AG20443 (cell line): ENCODE measurements around the gene TRIM13.
"Not testable (repeated sequence)": the region's sequence is repeated elsewhere in the genome, so short reads cannot be mapped to it uniquely, and the experiment has no call there.

Source experiments
- DNase-seq: peaks from one replicate; pipeline ENCODE4 v3.0.0; 2012; ENCODE audit warnings: low spot score, mixed read lengths

TRIM13 gene, protein sequence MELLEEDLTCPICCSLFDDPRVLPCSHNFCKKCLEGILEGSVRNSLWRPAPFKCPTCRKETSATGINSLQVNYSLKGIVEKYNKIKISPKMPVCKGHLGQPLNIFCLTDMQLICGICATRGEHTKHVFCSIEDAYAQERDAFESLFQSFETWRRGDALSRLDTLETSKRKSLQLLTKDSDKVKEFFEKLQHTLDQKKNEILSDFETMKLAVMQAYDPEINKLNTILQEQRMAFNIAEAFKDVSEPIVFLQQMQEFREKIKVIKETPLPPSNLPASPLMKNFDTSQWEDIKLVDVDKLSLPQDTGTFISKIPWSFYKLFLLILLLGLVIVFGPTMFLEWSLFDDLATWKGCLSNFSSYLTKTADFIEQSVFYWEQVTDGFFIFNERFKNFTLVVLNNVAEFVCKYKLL

DNA sequence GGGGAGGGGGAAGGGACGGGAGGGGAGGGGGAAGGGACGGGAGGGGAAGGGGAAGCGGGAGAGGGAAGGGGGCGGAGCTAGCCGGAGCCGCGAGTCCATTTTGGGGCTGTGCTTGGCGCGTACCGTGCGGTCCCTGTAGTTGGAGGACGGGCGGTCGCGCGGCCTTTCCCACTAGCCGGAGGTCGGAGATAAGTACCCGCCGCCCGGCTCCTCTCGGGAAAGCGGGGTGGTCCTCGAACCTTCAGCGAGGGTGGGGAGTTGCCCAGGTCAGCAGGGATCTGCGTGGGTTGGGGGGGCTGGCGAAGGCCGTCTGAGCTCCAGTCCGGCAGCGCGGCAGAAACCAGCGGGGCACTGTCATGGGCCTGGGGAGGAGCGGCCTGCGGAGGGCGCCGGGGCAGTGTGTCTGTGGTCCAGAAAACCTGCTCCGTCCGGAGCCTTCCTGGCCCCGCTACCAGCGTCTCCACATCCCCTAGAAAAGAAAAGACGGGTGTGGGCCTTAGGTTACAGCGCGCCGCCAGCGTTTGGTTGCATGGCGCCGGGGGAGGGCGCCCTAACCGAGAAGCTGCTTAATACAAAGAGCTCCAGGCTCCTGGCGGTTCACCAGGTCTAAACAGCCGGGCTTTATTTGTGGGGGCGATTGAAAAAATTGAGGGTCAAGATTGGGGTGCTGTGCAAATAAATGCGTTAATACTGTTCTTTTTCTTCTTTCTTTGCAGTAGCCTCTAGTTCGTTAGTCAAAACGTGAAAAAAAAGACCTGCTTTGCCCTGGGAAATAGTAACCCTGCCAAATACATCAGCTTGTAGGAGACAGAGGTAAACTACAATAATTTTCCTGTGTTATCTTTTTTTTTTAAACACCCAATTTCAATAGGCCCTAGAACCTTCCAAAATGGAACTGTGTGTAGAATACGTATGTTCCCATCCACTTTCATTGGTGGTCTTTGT lies at the start of gene TRIM13:
TRIM13 (plus strand) TSS at position 92 of the 945 bp plus-strand sequence. CDS start 14,899 bp downstream, outside the sequence.
- DNase-seq, result peak; percentile 86

DNA sequence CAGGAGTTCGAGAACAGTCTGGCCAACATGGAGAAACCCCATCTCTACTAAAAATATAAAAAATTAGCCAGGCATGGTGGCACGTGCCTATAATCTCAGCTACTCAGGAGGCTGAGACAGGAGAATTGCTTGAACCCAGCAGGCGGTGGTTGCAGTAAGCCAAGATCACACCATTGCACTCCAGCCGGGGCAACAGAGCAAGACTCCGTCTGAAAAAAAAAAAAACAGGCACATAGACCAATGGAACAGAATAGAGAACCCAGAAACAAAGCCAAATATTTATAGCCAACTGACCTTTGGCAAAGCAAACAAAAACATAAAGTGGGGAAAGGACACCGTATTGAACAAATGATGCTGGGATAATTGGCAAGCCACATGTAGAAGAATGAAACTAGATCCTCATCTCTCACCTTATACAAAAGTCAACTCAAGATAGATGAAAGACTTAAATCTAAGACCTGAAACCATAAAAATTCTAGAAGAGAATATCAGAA lies 48.0 kb upstream of the TRIM13 start:
- DNase-seq, result not testable (repeated sequence)

DNA sequence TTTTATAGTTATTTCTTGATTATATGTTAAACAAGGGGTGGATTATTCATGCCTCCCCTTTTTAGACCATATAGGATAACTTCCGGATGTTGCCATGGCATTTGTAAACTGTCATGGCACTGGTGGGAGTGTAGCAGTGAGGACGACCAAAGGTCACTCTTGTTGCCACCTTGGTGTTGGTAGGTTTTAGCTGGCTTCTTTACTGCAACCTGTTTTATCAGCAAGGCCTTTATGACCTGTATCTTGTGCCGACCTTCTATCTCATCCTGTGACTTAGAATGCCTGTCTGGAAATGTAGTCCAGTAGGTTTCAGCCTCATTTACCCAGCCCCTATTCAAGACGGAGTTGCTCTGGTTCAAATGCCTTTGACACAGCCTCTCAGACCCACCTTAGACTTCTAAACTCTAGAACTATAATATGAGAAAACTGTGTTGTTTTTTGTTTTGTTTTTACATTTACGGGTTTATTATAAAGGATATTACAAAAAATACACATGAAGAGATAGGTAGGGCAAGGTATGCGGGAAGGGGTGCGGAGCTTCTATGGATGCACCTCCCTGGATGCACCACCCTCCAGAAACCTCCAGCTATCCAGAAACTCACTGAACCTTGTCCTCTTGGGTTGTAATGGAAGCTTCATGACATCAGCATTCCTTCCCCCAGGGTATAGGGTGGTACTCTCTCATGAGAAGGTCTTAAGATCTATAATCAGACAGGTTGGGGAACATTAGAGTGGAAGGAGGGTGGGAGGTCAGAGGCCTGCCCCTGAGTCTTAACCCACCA lies 44.9 kb upstream of the TRIM13 start:
- DNase-seq, result no peak

DNA sequence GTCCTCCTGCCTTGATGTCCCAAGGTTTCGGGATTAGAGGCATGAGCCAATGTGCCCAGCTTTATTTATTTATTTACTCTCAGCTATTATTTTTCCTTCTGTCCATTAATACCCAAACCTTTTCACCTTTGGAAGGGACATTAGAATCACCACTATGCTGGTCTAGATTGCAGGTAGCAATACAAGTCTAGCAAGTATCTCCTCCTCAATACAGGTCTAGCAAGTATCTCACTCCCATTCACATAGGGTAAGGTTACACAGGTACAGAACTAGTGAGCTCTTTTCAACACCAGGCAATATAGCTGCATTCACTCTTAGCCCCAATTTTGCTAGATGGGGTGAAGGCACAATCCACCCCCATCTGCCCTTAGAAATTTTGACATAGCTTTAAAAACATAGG lies 43.3 kb upstream of the TRIM13 start:
- no peak for DNase-seq

DNA sequence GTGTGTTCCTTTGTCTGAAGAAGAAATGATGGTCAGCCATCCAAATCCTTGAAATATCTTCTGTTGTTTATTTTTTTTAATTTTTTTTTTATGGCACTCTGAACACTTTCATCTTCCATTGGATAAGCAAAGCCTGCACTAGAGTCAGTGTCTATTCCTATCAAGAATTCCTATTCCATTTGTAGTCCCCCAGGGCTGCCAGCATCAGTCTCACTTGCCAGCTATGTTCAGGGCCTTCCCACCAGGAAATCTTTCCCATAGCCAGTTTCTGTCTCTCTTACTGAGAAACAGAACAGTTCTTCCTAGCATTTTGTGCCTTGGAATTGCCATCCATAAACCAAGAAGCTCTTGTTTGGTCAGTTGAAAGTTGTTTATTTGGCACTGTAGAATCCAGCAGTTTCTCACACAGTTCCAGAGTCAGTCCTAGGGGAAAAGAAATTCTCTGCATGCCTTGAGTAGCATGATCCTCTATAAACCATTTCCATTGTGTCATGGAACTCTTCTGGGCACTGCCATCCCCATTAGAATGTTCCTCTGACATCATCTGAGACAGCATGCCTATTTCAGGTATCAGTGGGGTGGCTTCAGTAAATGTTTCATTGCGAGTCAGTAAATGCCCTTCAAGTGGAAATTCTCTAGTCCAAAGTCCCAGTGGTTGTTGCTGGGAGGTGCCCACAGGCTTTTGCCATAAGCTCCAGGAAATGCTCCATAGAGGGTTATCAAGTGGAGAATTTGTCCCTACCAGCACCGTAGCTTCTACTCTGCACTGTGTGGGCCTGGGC lies 42.0 kb upstream of the TRIM13 start:
- DNase-seq, result no peak

DNA sequence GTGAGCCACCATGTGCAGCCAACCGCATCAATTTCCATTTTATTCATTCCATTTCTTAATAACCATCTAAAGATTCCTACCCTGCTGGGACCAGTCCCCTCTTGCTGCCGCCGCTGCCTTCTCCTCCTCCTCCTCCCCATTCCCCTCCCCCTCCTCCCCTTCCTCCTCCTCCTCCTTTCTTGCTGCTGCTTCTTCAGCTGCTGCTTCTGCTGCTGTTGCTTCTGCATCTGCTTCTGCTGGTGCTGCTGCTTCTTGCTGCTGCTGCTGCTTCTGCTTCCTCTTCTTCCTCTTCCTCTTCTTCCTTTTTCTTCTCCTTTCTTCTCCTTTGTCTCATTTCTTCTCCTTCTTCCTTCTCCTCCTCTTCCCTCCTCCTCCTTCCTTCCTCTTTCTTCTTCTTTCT lies 40.7 kb upstream of the TRIM13 start:
- no peak for DNase-seq

DNA sequence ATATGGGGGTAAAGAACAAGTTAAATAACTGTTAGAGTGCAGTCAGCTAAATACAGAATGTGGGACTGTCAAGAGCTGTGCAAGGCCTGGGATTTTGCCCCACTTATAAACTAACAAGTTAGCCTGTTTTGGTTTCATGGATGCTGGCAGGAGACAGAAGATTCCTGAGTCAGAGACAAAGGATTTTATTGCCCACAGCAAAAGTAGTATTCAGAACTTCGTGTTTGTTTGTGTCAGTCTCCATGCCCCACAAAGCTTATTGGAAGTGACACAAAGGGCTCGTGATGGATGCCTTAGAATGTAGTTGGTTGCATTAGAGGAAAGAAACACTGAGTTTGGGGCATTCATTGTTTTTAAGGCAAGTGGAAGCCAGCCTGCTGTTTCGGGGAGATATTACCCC lies 38.5 kb upstream of the TRIM13 start:
- no peak for DNase-seq

DNA sequence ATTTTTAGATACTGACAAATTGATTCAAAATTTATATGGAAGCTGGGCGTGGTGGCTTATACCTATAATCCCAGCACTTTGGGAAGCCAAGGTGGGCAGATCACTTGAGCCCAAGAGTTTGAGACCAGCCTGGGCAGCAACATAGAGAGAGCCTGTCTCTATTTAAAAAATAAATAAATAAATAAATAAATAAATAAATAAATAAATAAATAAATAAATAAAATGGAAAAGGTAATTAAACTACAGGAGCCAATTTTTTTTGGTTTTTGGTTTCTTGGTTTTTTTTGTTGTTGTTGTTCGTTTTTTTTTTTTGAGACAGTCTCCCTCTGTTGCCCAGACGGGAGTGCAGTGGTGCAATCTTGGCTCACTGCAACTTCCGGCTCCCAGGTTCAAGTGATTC lies 29.4 kb upstream of the TRIM13 start:
- no peak for DNase-seq

DNA sequence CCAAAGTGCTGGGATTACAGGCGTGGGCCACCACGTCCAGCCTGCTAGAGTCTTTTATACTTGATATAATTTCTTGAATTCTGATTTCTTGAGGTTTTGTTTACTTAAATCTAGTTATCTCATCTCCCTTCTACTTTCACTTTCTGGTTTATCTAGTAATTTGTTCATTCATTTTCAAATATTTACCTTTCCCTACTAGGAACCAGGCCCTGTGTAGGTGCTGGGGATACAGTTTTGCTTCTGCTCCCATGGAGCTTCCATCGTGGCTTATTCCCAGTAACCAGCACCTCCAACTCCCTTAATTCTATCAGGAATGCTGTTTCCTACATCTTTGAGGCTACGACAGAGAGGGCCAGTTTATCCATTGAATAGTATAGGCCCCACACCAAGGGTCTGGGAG lies 24.1 kb upstream of the TRIM13 start:
- DNase-seq, result no peak

DNA sequence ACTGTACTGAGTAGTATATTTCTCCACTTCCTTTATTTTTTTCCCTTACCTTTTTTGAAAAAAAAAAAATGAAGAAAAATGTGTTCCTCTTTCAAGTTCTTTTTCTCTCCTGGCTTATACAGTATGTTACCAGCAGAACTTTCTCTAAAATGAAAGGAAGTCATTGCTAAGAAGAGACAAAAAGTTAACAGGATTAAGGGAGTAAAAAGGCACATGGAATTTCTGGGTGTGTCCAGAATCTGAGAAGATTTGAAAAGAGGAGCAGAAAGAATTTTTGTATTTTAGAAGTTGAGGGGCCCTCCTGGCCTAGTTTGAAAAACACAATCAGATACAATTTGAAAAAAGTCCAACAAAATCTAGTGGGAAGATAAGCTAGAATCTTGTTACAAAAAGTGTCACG lies 21.0 kb upstream of the TRIM13 start:
- no peak for DNase-seq

DNA sequence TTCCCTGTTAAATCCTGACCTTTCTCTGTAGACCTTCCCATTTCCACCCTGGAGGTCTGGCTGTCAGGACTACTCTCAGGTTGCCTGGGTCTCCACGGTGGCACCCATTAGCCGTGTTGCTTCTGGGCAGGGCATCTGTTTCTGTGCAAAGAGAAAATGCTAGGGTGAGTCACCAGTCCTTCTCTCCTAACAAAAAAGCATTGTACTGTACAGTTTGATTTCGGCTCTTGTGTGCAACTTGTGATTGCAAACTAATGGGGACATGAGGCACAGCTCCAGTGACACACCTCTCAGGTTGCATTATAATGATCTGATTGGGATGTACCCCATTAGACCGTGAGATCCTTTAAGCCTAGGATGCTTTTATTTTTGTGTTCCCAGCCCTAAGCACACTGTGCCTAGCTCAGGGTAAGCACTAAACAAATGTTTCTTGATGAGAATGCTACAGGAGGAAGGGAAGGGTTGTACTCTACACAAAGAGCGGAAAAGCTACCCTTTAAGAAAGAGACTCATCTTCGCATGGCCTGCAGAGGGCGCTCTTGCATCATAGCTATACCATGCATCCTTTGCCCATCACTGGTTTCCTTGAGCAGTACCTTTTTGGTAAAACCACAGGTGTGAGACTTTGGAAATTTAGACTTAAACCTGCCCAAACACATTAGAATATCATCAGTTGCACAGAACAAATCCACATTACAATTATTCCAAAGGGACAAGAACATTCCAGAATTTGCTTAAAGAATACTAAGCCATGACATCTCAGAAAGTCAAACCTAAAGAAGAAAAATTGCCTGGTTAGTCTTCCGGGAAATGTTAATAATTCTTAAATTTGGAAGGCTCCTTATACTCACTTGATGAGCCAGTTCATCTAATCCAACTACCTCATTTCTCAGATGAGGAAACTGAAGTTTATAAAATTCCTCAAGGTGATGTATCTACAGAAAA lies 20.3 kb upstream of the TRIM13 start:
- DNase-seq, result peak; percentile 75

DNA sequence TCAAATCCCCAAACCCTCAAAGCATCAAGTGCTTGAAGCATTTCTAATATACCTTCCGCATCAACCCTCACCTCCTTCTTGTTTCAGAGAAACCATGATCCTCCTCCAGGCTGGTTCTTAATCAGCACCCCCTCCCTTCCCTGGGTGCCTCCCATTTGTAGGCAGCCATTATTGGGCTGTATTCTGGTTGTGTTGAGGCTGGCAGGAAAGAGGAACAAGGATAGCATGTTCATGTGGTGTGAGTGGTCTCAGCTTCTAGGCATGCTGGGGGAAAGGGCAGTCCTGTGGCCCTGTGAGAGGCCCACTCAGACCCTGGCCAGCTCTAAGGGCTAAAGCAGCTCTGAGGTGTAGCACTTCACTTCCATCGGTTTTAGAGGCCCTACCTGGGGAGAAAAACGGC lies 18.9 kb upstream of the TRIM13 start:
- DNase-seq, result no peak

DNA sequence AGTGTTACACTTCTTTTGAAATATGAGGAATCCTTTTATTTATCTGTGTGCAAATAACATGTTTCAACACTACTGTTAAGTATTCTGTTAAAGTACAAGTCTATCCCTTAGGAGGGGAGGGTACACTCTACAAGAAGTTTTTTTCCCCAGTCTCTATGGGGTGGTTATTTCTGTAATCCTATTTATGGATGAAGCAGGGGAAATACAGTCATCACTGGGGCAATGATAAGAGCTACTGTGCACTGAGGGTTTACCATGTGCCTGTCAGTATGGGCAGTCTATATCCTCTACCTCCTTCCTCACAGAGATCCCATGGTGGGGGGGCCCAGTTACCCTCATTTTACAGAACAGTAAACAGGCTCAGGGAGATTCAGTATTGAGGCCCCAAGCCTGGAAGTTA lies 16.6 kb upstream of the TRIM13 start:
- no peak for DNase-seq

DNA sequence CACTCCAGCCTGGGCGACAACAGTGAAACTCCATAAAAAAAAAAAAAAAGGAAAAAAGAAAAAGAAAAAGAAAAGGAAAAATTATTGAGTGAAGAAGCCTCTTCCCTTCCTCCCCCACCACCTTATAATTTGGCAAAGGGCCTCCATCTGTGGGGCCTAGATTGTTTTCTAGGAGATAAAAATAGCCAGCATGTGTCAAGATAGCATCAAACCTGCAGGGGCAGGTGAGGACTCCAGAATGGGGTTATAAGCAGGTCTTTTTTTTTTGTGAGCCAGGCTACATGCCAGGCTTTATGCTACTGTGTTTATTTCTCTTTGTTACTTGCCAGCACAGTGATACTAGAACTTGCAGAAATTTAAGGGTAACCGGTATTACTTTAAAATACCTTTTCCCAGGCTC lies 11.7 kb upstream of the TRIM13 start:
- DNase-seq, result no peak

DNA sequence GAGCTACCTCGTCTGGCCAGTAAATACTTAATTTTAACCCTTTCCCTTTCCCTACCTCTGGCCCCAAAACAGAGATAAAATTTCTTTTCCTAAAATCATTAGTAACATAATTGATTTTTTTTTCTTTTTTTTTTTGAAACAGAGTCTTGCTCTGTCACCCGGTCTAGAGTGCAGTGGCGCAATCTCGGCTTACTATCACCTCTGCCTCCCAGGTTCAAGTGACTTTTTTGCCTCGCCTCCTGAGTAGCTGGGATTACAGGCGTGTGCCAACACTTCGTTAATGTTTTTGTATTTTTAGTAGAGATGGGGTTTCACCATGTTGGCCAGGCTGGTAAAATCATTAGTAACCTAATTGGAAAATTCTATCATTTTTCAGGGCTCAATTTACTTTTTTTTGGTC lies 10.4 kb upstream of the TRIM13 start:
- no peak for DNase-seq

DNA sequence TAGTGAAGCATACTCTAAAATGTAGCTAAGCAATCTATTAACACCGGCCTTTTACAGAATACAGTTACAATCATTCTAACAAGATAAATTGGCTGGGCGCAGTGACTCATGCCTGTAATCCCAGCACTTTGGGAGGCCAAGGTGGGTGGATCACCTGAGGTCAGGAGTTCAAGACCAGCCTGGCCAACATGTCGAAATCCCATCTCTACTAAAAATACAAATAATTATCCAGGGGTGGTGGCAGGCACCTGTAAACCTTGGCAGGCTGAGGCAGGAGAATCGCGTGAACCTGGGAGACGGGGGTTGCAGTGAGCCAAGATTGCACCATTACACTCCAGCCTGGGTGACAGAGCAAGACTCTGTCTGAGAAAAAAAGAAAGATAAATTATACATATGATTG lies 6.2 kb upstream of the TRIM13 start:
- not testable (repeated sequence) for DNase-seq

DNA sequence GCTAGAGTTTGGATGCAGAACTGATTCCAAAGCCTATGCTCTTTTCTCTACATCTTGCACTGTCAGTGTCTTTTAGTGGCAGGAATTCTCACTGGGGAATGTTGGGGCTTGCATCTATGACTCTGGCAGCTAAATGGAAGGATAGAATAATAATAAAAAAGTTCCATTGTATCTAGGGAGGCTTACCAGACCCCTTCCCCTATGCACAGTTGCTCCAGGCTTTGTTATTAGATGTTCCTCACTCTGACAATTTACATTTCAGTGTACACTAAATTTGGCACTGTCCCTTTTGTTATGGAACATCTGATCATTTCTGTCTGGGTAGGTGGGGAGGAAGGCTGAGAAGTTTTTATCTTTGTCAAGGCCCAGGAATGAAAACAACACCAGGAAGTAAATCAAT lies 3.7 kb upstream of the TRIM13 start:
- DNase-seq, result no peak

DNA sequence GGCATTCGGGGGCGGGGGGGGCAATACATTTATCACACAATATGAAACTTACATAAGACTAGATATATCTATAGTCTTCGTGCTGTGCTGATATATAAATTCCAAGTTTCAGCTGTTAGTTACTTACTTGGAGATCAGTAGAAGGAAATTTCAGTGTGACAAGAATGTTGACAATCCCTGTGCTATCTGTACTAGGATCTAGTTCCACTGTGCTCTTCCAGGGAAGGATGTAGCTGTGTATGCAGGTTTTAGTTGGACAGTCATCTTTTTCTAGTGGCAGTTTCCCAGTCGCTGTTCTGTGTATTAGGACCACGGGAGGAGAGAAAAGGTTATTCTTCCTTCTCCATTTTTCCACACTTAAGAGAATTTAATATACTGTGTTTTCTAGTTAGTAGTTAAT lies 3.2 kb upstream of the TRIM13 start:
- DNase-seq, result no peak

DNA sequence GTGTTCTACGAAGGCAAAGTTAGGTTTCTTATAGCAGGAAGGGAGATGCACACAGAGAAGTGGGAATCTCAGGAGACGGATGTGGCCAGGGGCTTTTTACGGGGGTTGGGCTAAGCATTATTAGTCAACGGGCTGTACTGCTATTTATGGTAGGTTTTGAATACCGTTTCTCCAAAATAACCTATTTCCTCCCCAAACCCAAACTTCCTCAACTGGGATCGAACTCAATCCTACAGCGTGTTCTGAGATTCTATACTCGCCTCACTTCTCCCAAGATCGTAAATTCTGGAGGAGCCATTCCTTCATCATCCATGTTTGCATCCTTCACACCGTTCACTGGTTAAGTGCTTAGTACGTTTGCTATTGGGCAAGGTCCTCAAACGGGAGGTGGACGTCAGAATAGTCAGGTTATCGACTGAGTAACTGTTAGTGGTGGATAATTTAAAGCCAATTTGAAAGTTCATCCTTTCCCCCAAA lies 1.2 kb upstream of the TRIM13 start:
- no peak for DNase-seq
